Stimulated activated CD4-positive, alpha-beta T cell treated with anti-CD3 and anti-CD28 coated beads, TNF-alpha, amount 100 ng/mL, for 1 hour (primary cell): ENCODE data around the gene GET4.
"Not testable (repeated sequence)": the region's sequence is repeated elsewhere in the genome, so short reads cannot be mapped to it uniquely, and the experiment has no call there.

Experiments used
- DNase-seq, 3 donors: peaks; one replicate each; pipeline ENCODE4 v3.0.0-alpha.2; 2020; ENCODE audit warnings: low read depth in 3 of 3, low spot score in 1 of 3

The GET4 gene

DNA sequence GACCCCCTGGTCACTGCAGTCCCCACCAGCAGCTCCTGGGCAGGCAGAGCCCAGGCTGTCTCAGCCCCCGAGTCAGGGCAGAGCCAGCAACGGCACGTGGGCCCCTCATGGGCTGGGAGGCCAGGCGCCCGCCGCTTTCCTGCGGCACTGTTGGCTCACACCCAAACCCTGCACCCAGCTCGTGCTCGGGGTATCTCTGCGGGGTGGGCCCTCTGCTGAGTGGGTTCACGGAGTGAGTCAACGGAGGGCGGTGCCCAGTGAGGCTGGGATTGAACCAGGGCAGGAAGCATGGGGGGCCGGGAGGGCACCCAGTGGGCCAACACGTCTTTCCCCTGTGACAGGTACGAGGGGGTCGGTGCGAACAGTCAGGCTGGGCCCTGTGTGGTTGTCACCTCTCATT is 49.2 kb downstream of the GET4 start:
- no peak for DNase-seq

- no peak for DNase-seq
These were observed 50.0 kb downstream of the GET4 start for GRCh38 chr7:926061-927030.

- DNase-seq = no peak
These were observed 50.8 kb downstream of the GET4 start for GRCh38 chr7:927031-927671.

DNA sequence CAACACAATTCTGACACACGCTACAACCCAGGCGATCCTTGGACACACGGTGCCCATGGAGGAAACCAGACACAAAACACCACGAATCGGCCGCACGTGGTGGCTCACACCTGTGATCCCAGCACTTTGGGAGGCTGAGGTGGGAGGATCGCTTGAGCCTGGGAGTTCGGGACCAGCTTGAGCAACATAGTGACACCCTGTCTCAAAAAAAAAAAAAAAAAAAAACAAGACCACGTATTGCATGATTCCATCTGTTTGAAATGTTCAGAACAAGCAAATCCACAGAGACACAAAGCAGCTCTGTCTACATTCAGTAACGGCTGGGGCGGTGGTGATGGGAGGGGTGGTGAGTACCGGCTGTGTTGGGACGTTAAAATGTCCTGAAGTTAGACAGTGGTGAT is 53.0 kb downstream of the GET4 start:
- DNase-seq = no peak

DNA sequence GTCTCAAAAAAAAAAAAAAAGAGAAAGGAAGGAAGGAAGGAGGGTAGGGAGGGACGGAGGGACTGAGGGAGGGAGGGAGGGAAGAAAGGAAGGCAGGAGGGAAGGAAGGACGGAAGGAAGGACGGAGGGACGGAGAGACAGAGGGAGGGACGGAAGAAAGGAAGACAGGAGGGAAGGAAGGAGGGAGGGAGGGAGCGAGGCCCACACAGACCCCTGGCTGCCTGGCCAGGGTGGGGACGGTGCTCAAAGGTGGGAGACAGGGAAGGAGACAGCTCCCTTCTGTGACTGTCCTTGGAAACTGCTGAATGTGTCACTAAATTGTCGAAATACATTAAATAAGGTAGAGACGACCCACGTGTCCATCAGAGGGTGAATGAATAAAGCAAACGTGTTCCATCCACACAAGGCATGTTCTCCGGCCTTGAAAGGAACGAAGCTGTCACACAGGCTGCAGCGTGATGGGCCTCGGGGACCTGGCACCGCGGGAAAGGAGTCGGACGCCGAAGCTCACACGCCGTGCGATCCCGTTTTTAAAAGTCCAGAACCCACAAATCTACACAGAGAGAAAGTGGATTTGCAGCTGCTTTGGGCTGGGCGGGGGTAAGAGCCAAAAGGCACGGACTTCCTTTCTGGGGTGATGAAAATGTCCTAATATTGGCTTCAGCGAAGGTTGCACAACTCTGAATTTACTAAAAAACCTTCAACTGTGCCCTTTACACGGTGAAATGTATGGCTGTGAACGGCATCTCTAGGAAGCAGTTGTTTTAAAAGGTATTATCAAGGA is 54.8 kb downstream of the GET4 start:
- no peak for DNase-seq

- no peak for DNase-seq
These were observed 55.7 kb downstream of the GET4 start for GRCh38 chr7:931871-932650.

DNA sequence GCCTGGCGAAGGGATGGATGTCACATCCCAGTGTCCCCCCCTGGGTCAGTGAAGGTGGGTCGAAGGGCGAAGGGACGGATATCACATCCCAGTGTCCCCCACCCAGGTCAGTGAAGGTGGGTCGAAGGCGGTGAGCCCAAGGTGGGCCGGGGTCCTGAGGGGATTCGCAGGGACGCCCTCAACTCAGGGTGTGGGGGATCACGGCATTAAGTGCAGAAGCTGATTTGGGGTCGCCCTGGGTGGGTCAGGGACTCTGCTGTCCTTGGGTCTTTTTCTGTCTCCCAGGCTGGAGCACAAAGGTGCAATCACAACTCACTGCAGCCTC is 56.3 kb downstream of the GET4 start:
- DNase-seq = no peak

DNA sequence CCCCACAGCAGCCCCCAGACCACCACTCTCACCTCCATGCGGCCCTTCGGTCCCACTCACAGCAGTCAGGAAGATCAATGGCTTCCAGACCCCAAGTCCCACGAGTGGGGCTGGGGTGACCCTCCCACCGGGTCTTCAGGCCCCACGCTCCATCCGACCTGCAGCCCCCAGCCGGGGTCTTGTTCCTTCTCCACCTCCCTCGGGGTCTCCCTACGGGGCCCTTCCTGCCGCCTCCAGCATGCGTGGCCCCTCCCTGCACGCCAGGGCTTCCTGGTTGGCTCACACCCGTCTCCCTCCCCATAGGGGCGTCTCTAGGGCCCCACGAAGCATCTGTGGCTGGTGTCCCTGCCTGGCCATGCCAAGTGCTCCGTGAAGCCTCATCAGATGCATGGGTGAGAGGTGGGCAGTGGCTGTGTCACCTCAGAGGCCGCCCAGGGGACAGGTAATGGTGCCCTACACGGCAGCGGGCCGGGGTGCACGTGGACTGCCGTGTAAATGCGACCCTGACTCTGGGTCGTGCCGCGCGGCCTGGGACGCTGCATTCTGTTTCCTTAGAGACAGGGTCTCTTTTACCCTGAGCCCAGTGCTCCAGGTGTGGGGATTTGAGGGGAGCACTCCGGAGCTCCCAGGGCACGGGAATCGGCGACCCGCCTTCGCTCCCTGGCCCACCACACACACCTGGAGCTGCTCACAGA is 58.3 kb downstream of the GET4 start:
- DNase-seq = no peak

DNA sequence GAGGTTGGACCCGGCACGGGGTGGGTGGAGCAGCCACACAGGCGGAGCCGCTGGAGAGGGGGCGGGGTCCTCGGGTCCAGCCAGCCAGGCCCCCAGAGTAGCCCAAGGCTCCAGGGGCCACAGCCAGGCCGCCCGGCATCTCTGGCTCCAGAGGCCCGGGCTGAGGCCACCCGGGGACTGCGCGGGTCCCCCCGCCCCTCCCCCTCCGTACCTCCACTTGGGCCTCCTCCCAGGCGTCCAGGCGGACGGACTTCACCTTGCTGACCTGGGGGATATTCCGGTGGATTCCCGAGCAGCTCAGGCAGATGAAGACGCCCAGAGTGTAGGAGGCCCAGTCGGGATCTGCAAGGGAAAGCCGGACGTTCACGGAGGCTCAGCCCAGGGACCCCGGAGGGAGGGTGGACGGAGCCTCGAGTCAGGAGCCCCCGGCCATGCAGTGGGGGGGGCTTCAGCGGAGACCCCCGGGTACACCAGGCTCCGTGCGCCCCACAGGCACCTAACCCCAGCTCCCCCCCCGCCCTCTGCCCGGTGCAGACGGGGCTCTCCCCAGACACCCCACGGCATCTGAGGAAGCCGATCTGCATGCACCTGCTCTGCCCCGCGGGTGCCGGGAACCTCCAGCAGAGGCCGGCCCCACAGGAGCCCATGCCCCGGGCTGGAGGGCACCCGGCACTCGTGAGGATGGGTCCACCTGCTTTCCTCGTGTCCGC is 59.0 kb downstream of the GET4 start:
- DNase-seq = no peak

GRCh38 chr7:935874-936385 is 59.6 kb downstream of the GET4 start:
- DNase-seq = no peak

DNA sequence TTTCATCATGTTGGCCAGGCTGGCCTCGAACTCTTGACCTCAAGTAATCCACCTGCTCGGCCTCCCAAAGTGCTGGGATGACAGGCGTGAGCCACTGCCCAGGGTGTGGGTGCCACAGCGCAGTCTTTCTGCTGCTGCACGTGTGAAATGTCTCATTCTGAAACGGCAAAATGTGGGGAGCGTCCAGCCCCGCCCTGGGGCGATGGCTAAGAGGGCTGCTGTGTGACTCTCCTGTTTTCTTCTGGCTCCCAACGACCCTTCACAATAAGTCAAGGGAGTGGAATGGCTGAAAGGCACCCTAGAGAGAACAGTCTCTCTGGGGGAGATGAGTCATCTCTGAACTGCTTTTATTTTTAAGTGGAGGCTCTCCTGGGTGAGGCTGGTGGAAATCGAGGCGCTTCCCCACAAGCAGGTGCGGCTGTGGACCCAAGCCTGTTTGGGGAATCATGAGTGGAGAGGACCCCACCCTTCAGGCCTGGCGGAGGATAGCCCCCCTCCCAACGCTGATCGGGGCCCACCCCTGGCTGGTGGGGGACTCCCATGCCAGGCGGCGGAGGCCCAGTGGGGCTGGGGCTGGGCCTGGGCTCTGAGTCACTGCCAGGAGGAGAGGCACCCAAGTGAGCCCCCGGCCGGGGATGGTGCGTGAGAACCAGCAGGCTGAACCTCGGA is 60.2 kb downstream of the GET4 start:
- DNase-seq = no peak

DNA sequence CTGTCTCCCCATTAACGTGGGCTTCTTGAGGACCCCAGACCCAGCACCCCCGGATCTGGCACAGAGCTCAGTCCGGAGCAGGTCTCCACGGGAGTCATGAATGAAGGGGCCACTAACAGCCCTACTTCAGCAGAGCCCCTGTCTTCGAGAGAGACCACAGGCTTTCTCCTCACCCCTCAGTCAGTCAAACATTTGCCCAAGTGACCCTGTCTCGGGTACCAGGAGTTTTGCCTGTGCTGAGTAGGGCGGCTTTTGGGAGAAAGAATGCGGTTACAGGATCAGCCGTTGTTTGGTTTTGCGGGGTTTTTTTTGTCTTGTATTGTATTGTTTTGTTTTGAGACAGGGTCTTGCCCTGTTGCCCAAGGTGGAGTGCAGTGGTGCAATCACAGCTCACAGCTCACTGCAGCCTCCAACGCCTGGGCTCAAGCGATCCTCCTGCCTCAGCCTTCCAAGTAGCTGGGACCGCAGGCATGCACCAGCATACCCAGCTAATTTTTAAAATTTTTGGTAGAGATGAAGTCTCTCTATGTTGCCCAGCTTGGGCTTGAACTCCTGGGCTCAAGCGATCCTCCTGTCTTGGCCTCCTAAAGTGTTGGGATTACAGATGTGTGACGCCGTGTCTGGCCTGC is 61.6 kb downstream of the GET4 start:
- DNase-seq = no peak

DNA sequence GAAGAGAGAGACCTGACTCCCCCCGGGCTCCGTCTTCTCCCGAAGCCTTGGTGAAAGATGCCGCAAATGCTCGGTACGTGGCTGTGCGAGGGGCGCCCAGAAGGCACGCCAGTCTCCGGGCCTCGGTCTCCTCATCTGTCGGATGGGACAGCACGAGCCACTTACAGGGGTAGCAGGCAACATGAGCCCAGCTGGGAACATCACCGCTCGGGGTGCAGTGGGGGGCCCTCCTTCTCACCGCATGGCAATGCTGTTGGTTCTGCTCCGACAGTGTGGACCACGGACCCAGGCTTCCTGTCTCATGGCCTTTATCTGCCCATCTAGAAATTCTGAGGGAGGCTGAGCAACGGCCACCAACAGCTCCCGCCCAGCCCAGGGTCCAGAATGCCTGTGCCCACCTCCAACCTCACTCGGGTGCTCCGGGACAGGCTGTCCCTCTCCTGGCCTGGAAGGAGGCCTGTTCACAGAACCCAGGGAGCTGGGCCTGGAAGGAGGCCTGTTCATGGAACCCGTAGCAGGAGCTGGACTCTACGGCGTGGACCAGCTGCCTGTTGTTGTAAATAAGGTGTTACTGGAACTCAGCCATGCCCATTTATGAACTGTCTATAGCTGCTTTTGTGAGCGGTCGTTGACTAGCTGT is 62.3 kb downstream of the GET4 start:
- no peak for DNase-seq

DNA sequence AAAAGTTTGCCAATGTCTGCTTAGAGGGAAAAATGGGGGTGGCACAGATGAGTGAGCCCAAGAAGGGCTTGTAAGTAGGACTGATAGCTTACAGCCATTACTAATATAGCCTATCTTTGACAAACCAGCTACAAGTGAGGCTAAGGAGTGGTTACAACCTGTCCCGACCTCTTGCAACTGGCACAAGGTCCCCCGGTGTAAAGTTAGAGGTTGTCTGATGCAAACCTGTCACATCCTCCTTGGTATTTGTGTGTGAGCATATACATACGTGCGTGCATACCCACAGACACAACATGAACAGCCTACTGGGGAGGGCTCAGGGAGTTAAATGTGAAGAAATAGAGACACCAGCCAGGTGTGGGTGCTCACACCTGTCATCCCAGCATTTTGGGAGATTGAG is 63.5 kb downstream of the GET4 start:
- no peak for DNase-seq

DNA sequence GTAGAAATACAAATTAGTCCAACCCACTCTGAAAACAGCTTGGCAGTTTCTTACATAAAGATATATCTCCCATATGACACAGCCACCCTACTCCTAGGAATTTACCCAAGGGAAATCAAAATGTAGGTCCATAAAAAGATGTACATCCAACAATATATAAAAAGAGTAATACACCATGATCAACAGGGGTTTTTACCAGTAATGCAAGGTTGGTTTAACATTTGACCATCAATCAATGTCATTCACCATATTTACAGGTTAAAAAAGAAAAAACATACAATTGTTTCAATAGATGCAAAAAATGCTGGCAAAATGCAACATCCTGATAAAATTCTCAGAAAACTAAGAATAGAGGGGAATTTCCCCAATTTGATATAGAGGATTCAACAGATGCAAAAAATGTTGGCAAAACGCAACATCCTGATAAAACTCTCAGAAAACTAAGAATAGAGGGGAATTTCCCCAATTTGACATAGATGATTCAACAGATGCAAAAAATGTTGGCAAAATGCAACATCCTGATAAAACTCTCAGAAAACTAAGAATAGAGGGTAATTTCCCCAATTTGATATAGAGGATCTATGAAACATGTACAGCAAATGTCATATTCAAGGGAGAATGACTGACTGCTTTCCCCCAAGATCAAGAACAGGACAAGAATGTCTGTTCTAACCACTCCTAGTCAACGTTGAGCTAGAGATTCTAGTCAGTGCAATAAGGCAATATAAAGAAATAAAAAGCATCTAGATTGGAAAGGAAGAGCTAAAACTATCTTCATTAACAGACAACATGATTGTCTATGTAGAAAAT is 64.5 kb downstream of the GET4 start:
- no peak for DNase-seq

DNA sequence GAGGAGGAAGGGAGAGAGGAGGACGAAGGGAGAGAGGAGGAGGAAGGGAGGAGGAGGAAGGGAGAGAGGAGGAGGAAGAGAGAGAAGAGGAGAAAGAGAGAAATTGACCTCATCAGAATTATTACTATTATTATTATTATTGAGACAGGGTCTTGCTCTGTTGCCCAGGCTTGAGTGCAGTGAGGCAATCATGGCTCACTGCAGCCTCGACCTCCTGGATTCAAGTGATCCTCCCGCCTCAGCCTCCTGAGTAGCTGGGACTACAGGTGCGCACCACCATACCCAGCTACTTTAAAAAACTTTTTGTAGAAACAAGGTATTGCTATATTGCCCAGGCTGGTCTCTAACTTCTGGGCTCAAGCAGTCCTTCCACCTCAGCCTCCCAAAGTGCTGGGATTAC is 67.4 kb downstream of the GET4 start:
- DNase-seq = not testable (repeated sequence)

- no peak for DNase-seq
These were observed 68.4 kb downstream of the GET4 start for GRCh38 chr7:944744-945143.
